ENCODE measurements around the gene BYSL. TPM values are rescaled to one million over a fixed set of nuclear protein-coding genes. Genes with fewer than 3 reads are reported as not detected.

The BYSL gene
- total and polyA plus RNA-seq, 9 of the 15 experiments (the other 6 are each of a cell fraction or from before 2014, with no cell fraction given) = 22.2 to 92.3 (median 53.4) TPM

DNA sequence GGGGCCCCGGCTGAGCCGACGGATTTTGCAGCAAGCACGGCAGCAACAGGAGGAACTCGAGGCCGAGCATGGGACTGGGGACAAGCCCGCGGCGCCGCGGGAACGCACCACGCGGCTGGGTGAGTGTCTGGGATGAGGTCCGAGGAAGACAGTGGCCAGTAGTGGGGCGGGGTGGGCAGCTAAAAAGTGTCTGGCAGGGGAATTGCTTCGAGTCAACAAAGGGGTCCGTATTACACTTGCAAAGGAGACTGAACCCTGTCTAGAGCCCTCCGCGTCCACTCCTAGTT is 356 bp downstream of the BYSL start (continued):
- TF ChIP-seq ZNF695 (CRISPR knock-in tag; IDR thresholded peaks at IDR 0.05) (no peak), ZNF445 (CRISPR knock-in tag; IDR thresholded peaks at IDR 0.05; ENCODE audit: low read depth) (no peak), HDAC6 (IDR thresholded peaks at IDR 0.05; ENCODE audit: low read depth, low read length) (no peak), ETS2 (tag; IDR thresholded peaks at IDR 0.05; ENCODE audit: borderline replicate concordance, poor library complexity, severe bottlenecking) (no peak), FUS (optimal IDR thresholded peaks at IDR 0.05; ENCODE audit: low read depth, low read length) (no peak), SRSF1 (IDR thresholded peaks at IDR 0.05; ENCODE audit: low read depth, low read length) (peak; percentile 19; the same call in 1 of the 2 replicates), FOXJ3 (CRISPR knock-in tag; IDR thresholded peaks at IDR 0.05) (no peak), TCF7 (IDR thresholded peaks at IDR 0.05; ENCODE audit: borderline replicate concordance) (no peak), RBM22 (IDR thresholded peaks at IDR 0.05; ENCODE audit: low read depth, low read length, poor library complexity, severe bottlenecking) (peak; percentile 2), ZC3H8 (IDR thresholded peaks at IDR 0.05) (no peak), ARID1B (IDR thresholded peaks at IDR 0.05) (no peak), SMARCE1 (IDR thresholded peaks at IDR 0.05) (peak; percentile 18; the same call in 1 of the 2 replicates), GABPB2 (CRISPR knock-in tag; conservative IDR thresholded peaks at IDR 0.05) (no peak), SRSF3 (IDR thresholded peaks at IDR 0.05; ENCODE audit: insufficient read depth, low read length) (no peak), POLR2B (IDR thresholded peaks at IDR 0.05; ENCODE audit: low read depth, partially characterized antibody) (no peak), MCM3 (IDR thresholded peaks at IDR 0.05) (no peak), CUX1 (CRISPR knock-in tag; IDR thresholded peaks at IDR 0.05) (no peak), ERF (CRISPR knock-in tag; IDR thresholded peaks at IDR 0.05) (no peak), FIP1L1 (IDR thresholded peaks at IDR 0.05; ENCODE audit: low read depth, low read length, poor library complexity, severe bottlenecking) (peak; percentile 65)
- TF ChIP-seq, protein P1, sequence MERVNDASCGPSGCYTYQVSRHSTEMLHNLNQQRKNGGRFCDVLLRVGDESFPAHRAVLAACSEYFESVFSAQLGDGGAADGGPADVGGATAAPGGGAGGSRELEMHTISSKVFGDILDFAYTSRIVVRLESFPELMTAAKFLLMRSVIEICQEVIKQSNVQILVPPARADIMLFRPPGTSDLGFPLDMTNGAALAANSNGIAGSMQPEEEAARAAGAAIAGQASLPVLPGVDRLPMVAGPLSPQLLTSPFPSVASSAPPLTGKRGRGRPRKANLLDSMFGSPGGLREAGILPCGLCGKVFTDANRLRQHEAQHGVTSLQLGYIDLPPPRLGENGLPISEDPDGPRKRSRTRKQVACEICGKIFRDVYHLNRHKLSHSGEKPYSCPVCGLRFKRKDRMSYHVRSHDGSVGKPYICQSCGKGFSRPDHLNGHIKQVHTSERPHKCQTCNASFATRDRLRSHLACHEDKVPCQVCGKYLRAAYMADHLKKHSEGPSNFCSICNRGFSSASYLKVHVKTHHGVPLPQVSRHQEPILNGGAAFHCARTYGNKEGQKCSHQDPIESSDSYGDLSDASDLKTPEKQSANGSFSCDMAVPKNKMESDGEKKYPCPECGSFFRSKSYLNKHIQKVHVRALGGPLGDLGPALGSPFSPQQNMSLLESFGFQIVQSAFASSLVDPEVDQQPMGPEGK (CRISPR knock-in tag; IDR thresholded peaks at IDR 0.05; ENCODE audit: borderline replicate concordance) = no peak
- TF ChIP-seq, protein P2, sequence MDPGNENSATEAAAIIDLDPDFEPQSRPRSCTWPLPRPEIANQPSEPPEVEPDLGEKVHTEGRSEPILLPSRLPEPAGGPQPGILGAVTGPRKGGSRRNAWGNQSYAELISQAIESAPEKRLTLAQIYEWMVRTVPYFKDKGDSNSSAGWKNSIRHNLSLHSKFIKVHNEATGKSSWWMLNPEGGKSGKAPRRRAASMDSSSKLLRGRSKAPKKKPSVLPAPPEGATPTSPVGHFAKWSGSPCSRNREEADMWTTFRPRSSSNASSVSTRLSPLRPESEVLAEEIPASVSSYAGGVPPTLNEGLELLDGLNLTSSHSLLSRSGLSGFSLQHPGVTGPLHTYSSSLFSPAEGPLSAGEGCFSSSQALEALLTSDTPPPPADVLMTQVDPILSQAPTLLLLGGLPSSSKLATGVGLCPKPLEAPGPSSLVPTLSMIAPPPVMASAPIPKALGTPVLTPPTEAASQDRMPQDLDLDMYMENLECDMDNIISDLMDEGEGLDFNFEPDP (CRISPR knock-in tag; IDR thresholded peaks at IDR 0.05) = no peak
